ENCODE measurements around the gene LPIN1. TPM values are rescaled to one million over a fixed set of nuclear protein-coding genes. Genes with fewer than 3 reads are reported as not detected.
"Not testable (repeated sequence)": the region's sequence is repeated elsewhere in the genome, so short reads cannot be mapped to it uniquely, and the experiment has no call there.

The LPIN1 gene
- total and polyA plus RNA-seq, 5 donors from 2014 or later, result 20.3 to 94.9 (median 26.6) TPM

DNA sequence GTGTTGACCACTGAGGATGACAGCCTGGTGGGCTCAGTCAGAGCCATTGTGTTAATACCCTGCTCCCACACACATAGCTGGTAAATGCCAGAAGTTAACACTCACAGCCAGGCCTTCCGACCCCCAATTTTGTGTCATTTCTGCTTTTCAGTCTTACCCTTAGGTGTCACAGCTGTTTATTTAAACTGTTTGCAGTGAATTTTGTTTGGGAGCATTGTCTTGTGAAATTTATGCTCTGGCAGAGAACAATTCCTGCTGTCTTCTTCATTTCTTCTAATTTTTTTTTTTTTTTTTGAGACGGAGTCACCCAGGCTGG, 8.2 kb downstream of the LPIN1 start:
- no peak for ATAC-seq (ENCODE audit: low read depth in 2 of 2)
- H3K4me1 ChIP-seq (ENCODE audit: control insufficient read depth, insufficient read depth, low read length, poor library complexity, severe bottlenecking), result peaks cover 70% of the 10 kb centered on the region
- Mint-ChIP-seq H3K9me3 (no peaks in the 10 kb centered on the region), H3K36me3 (peaks cover 7% of the 10 kb centered on the region), H3K27ac (peak overlapping the region; percentile 92 to 98 (median 96)), H3K4me3 (peak overlapping the region; percentile 83 to 92 (median 84)), H3K4me1 (peaks cover 50 to 93% (median 71%) of the 10 kb centered on the region in 4 donors), H3K27me3 (no peaks in the 10 kb centered on the region)
- H3K9me3 ChIP-seq (ENCODE audit: control insufficient read depth in 2 of 2, low read length in 2 of 2), result no peaks in the 10 kb centered on the region
- no peaks in the 10 kb centered on the region for H3K27me3 ChIP-seq (ENCODE audit: control insufficient read depth, insufficient read depth, low read length)
- peak overlapping the region; percentile 78 for H3K4me3 ChIP-seq (ENCODE audit: low read depth, low read length)
- peak overlapping the region; percentile 88 for H3K27ac ChIP-seq (ENCODE audit: insufficient read depth, low read length, poor library complexity, severe bottlenecking)
- DNase-seq, result no peak
- no peaks in the 10 kb centered on the region for H3K36me3 ChIP-seq (ENCODE audit: control insufficient read depth, insufficient read depth, low read length)

DNA sequence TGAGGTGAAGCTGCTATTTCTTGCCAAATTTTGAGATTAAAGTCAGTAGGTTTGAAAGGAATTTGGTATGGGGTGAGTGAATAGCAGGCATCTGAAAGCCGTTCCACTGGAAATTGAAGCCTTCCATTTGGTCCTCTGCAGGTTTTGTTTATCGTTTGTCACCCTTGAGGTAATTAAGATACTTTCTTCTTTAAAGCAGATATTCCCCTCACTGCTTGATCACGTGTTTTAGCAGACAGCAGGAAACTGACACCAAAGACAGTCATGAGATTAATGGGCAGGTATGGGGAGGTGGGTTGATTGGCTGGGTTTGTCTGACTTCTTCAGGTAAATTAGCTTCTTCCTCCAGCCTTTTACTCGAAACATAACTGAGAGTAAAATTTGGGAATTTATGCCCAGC, 10.7 kb downstream of the LPIN1 start:
- Histone ChIP-seq H3K9me3 (ENCODE audit: control insufficient read depth in 2 of 2, low read length in 2 of 2) (no peaks in the 10 kb centered on the region), H3K36me3 (ENCODE audit: control insufficient read depth, insufficient read depth, low read length) (peaks cover 5% of the 10 kb centered on the region), H3K27me3 (ENCODE audit: control insufficient read depth, insufficient read depth, low read length) (no peaks in the 10 kb centered on the region), H3K4me3 (ENCODE audit: low read depth, low read length) (peak overlapping the region; percentile 37), H3K27ac (ENCODE audit: insufficient read depth, low read length, poor library complexity, severe bottlenecking) (peak overlapping the region; percentile 72), H3K4me1 (ENCODE audit: control insufficient read depth, insufficient read depth, low read length, poor library complexity, severe bottlenecking) (peaks cover 65% of the 10 kb centered on the region)
- Mint-ChIP-seq H3K4me3 (peak overlapping the region; percentile 50 to 78 (median 66)), H3K4me1 (peaks cover 47 to 86% (median 64%) of the 10 kb centered on the region in 4 donors), H3K27me3 (no peaks in the 10 kb centered on the region), H3K9me3 (no peaks in the 10 kb centered on the region), H3K36me3 (peaks cover 16% of the 10 kb centered on the region), H3K27ac (peak overlapping the region; percentile 87 to 92 (median 88))
- DNase-seq (peak in 2 of 3 donors; percentile 53 to 64), ATAC-seq (ENCODE audit: low read depth in 2 of 2) (peak; percentile 22 to 38)

DNA sequence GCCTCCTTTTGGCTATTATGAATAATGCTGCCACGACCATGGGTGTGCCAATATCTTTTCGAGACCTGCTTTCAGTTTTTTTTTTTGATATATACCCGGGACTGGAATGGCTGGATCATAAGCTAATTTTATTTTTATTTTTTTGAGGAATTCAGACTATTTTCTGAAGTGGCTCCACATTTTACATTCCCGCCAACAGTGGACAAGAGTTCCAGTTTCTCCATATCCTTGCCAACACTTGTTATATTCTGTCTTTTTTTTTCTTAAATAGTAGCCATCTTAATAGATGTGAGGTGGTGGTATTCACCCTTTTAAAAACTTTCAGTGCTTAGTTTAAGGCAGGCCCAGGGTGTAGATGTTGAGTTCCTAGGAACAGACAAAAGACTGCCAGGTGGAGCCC, 11.8 kb downstream of the LPIN1 start:
- H3K27ac Mint-ChIP-seq, result peak overlapping the region in 2 of 3 donors; percentile 87 to 92
- H3K9me3 Mint-ChIP-seq, result no peaks in the 10 kb centered on the region
- H3K9me3 ChIP-seq (ENCODE audit: control insufficient read depth in 2 of 2, low read length in 2 of 2), result no peaks in the 10 kb centered on the region
- ATAC-seq (ENCODE audit: low read depth in 2 of 2) (no peak), DNase-seq (no peak)
- no peaks in the 10 kb centered on the region for H3K27me3 ChIP-seq (ENCODE audit: control insufficient read depth, insufficient read depth, low read length)
- H3K36me3 ChIP-seq (ENCODE audit: control insufficient read depth, insufficient read depth, low read length), result peaks cover 8% of the 10 kb centered on the region
- peaks cover 59% of the 10 kb centered on the region for H3K4me1 ChIP-seq (ENCODE audit: control insufficient read depth, insufficient read depth, low read length, poor library complexity, severe bottlenecking)
- peak overlapping the region in 2 of 4 donors; percentile 56 to 72 for H3K4me3 Mint-ChIP-seq
- peaks cover 16% of the 10 kb centered on the region for H3K36me3 Mint-ChIP-seq
- no peaks in the 10 kb centered on the region for H3K27me3 Mint-ChIP-seq
- peak overlapping the region; percentile 72 for H3K27ac ChIP-seq (ENCODE audit: insufficient read depth, low read length, poor library complexity, severe bottlenecking)
- H3K4me1 Mint-ChIP-seq, result peaks cover 47 to 82% (median 66%) of the 10 kb centered on the region in 4 donors
- no peak overlapping the region for H3K4me3 ChIP-seq (ENCODE audit: low read depth, low read length)

DNA sequence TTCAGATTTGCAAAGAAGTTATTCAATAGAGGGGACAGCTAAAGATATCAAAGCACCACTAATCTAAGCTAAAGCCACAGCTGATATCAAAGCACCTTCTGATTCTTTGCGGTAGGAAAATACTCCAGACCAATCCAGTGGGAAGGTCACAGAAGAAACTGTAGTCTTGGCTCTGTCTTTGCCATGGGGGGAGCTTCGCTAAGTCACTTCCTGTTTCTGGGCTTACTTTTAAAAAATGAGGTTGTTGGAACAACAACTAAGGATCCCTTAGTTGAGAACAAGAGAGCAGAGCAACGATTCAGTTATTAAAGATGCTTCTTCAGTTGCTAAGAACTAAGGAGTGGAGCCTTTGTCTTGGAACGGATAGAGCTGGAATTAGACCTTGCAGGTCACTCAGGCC, 12.2 kb downstream of the LPIN1 start:
- Histone ChIP-seq H3K9me3 (ENCODE audit: control insufficient read depth in 2 of 2, low read length in 2 of 2) (no peaks in the 10 kb centered on the region), H3K4me1 (ENCODE audit: control insufficient read depth, insufficient read depth, low read length, poor library complexity, severe bottlenecking) (peaks cover 55% of the 10 kb centered on the region), H3K27ac (ENCODE audit: insufficient read depth, low read length, poor library complexity, severe bottlenecking) (no peak overlapping the region), H3K4me3 (ENCODE audit: low read depth, low read length) (no peak overlapping the region), H3K36me3 (ENCODE audit: control insufficient read depth, insufficient read depth, low read length) (peaks cover 11% of the 10 kb centered on the region), H3K27me3 (ENCODE audit: control insufficient read depth, insufficient read depth, low read length) (no peaks in the 10 kb centered on the region)
- ATAC-seq (ENCODE audit: low read depth in 2 of 2), result no peak
- H3K36me3 Mint-ChIP-seq, result peaks cover 19% of the 10 kb centered on the region
- peaks cover 43 to 81% (median 62%) of the 10 kb centered on the region in 4 donors for H3K4me1 Mint-ChIP-seq
- peak overlapping the region; percentile 87 to 92 (median 90) for H3K27ac Mint-ChIP-seq
- no peaks in the 10 kb centered on the region for H3K9me3 Mint-ChIP-seq
- H3K27me3 Mint-ChIP-seq, result no peaks in the 10 kb centered on the region
- H3K4me3 Mint-ChIP-seq, result peak overlapping the region in 2 of 4 donors; percentile 1 to 6
- no peak for DNase-seq

DNA sequence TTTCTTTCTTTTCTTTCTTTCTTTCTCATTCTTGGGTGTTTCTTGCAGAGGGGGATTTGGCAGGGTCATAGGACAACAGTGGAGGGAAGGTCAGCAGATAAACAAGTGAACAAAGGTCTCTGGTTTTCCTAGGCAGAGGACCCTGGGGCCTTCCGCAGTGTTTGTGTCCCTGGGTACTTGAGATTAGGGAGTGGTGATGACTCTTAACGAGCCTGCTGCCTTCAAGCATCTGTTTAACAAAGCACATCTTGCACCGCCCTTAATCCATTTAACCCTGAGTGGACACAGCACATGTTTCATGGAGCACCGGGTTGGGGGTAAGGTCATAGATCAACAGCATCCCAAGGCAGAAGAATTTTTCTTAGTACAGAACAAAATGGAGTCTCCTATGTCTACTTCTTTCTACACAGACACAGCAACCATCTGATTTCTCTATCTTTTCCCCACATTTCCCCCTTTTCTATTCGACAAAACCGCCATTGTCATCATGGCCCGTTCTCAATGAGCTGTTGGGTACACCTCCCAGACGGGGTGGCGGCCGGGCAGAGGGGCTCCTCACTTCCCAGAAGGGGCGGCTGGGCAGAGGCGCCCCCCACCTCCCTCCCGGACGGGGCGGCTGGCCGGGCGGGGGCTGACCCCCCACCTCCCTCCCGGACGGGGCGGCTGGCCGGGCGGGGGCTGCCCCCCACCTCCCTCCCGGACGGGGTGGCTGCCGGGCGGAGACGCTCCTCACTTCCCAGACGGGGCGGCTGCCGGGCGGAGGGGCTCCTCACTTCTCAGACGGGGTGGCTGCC, 12.9 kb downstream of the LPIN1 start:
- H3K9me3 ChIP-seq (ENCODE audit: control insufficient read depth in 2 of 2, low read length in 2 of 2), result not testable (repeated sequence)
- peak overlapping the region; percentile 87 to 92 (median 90) for H3K27ac Mint-ChIP-seq

DNA sequence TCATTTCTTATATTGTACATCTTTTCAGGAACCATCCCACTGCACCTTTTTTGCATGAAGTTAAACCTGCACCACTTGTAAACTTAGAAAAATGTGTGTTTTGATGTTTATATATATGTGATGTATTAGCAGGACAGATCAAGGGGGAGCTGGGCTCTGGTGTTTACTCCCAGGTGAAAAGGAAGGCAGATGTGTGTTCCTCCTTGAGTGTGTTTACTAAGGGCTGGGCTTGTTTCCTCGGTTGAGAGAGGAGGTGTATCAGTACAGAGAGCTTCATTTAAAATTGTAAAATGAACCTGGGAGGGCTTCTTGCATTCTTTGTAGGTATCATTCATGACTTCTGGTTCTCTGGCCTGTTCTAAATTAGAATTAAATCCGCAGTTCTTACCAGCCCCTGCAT, 14.8 kb downstream of the LPIN1 start:
- Mint-ChIP-seq H3K27me3 (no peaks in the 10 kb centered on the region), H3K4me3 (peak overlapping the region in 2 of 4 donors; percentile 13 to 65), H3K36me3 (peaks cover 38% of the 10 kb centered on the region), H3K9me3 (no peaks in the 10 kb centered on the region), H3K27ac (peak overlapping the region; percentile 67 to 89 (median 88)), H3K4me1 (peaks cover 32 to 62% (median 47%) of the 10 kb centered on the region in 4 donors)
- Histone ChIP-seq H3K27ac (ENCODE audit: insufficient read depth, low read length, poor library complexity, severe bottlenecking) (no peak overlapping the region), H3K4me1 (ENCODE audit: control insufficient read depth, insufficient read depth, low read length, poor library complexity, severe bottlenecking) (peaks cover 37% of the 10 kb centered on the region), H3K4me3 (ENCODE audit: low read depth, low read length) (no peak overlapping the region), H3K27me3 (ENCODE audit: control insufficient read depth, insufficient read depth, low read length) (no peaks in the 10 kb centered on the region), H3K36me3 (ENCODE audit: control insufficient read depth, insufficient read depth, low read length) (peaks cover 30% of the 10 kb centered on the region), H3K9me3 (ENCODE audit: control insufficient read depth in 2 of 2, low read length in 2 of 2) (no peaks in the 10 kb centered on the region)
- DNase-seq, result no peak
- ATAC-seq (ENCODE audit: low read depth in 2 of 2), result no peak

More for the DNA sequence above, 12.9 kb downstream of the LPIN1 start:
- not testable (repeated sequence) for H3K4me3 ChIP-seq (ENCODE audit: low read depth, low read length); H3K9me3 Mint-ChIP-seq; ATAC-seq (ENCODE audit: low read depth in 2 of 2); DNase-seq; H3K27ac ChIP-seq (ENCODE audit: insufficient read depth, low read length, poor library complexity, severe bottlenecking); H3K27me3 ChIP-seq (ENCODE audit: control insufficient read depth, insufficient read depth, low read length); H3K27me3 Mint-ChIP-seq
- peaks cover 12% of the 10 kb centered on the region for H3K36me3 ChIP-seq (ENCODE audit: control insufficient read depth, insufficient read depth, low read length)
- H3K4me1 ChIP-seq (ENCODE audit: control insufficient read depth, insufficient read depth, low read length, poor library complexity, severe bottlenecking), result peaks cover 48% of the 10 kb centered on the region
- Mint-ChIP-seq H3K36me3 (peaks cover 24% of the 10 kb centered on the region), H3K4me1 (peaks cover 37 to 75% (median 57%) of the 10 kb centered on the region in 4 donors), H3K4me3 (peak overlapping the region in 1 of 4 donors; percentile 1)

DNA sequence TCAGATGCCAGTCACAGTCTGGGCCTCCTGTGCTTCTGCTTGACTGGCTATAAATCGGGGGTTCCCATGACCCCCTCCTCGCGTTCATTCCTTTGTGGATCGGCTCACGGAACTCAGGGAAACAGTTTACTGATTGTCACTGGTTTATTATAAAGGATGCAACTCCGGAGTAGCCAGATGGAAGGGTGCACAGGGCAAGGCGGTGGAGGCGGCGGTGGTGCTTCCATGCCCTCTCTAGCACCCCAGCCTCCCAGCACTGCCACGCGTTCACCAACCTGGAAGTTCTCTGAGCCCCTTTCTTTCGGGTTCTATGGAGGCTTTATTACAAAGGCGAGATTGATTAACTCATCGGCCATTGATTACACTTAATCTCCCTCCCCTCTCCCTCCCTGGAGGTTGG, 15.6 kb downstream of the LPIN1 start:
- peaks cover 30% of the 10 kb centered on the region for H3K4me1 ChIP-seq (ENCODE audit: control insufficient read depth, insufficient read depth, low read length, poor library complexity, severe bottlenecking)
- Mint-ChIP-seq H3K27me3 (no peaks in the 10 kb centered on the region), H3K4me1 (peaks cover 28 to 56% (median 43%) of the 10 kb centered on the region in 4 donors), H3K27ac (peak overlapping the region in 2 of 3 donors; percentile 73 to 89), H3K9me3 (no peaks in the 10 kb centered on the region), H3K36me3 (peaks cover 46% of the 10 kb centered on the region), H3K4me3 (no peak overlapping the region)
- no peak overlapping the region for H3K27ac ChIP-seq (ENCODE audit: insufficient read depth, low read length, poor library complexity, severe bottlenecking)
- DNase-seq, result no peak
- no peak overlapping the region for H3K4me3 ChIP-seq (ENCODE audit: low read depth, low read length)
- no peak for ATAC-seq (ENCODE audit: low read depth in 2 of 2)
- no peaks in the 10 kb centered on the region for H3K27me3 ChIP-seq (ENCODE audit: control insufficient read depth, insufficient read depth, low read length)
- peaks cover 38% of the 10 kb centered on the region for H3K36me3 ChIP-seq (ENCODE audit: control insufficient read depth, insufficient read depth, low read length)
- H3K9me3 ChIP-seq (ENCODE audit: control insufficient read depth in 2 of 2, low read length in 2 of 2), result no peaks in the 10 kb centered on the region
